ENCODE data around the gene ADD1. TPM values are rescaled to one million over a fixed set of nuclear protein-coding genes. Genes with fewer than 3 reads are reported as not detected.
A peak's percentile ranks its signal among the peaks of the same experiment; 100 is the strongest.

ADD1 gene
- polyA plus RNA-seq, 1 experiment, result 149 TPM

GRCh38 chr4:2799224-2799911, 44.3 kb upstream of the ADD1 start:
- Histone ChIP-seq H3K27ac (ENCODE audit: low read depth, low read length) (no peak overlapping the region), H3K4me3 (ENCODE audit: low read depth, low read length) (no peak overlapping the region), H3K9me3 (ENCODE audit: control insufficient read depth, insufficient read depth, low read length) (no peaks in the 10 kb centered on the region; the same call in 1 of the 2 replicates), H3K27me3 (ENCODE audit: control insufficient read depth, insufficient read depth, low read length) (no peaks in the 10 kb centered on the region)
- no peak for DNase-seq (ENCODE audit: low read depth, low spot score)
- TF ChIP-seq CTCF (IDR thresholded peaks at IDR 0.05; ENCODE audit: low read depth, low read length), result no peak
- POLR2A ChIA-PET, result no interaction called here
- CTCF ChIA-PET, result no interaction called here

- ChIA-PET POLR2A (no interaction called here), CTCF (no interaction called here)
These were observed 43.5 kb upstream of the ADD1 start for GRCh38 chr4:2799971-2800690.

GRCh38 chr4:2800691-2801596, 42.7 kb upstream of the ADD1 start:
- no peak for TF ChIP-seq CTCF (IDR thresholded peaks at IDR 0.05; ENCODE audit: low read depth, low read length)
- no peak for DNase-seq (ENCODE audit: low read depth, low spot score)
- ChIA-PET CTCF (no interaction called here), POLR2A (no interaction called here)
- Histone ChIP-seq H3K4me3 (ENCODE audit: low read depth, low read length) (peak overlapping the region; percentile 7; the same call in 1 of the 2 replicates), H3K27ac (ENCODE audit: low read depth, low read length) (peak overlapping the region; percentile 89), H3K27me3 (ENCODE audit: control insufficient read depth, insufficient read depth, low read length) (no peaks in the 10 kb centered on the region), H3K9me3 (ENCODE audit: control insufficient read depth, insufficient read depth, low read length) (no peaks in the 10 kb centered on the region; the same call in 1 of the 2 replicates)

More at GRCh38 chr4:2799971-2800690, 43.5 kb upstream of the ADD1 start:
- Histone ChIP-seq H3K27ac (ENCODE audit: low read depth, low read length) (no peak overlapping the region), H3K27me3 (ENCODE audit: control insufficient read depth, insufficient read depth, low read length) (no peaks in the 10 kb centered on the region), H3K4me3 (ENCODE audit: low read depth, low read length) (no peak overlapping the region), H3K9me3 (ENCODE audit: control insufficient read depth, insufficient read depth, low read length) (no peaks in the 10 kb centered on the region; the same call in 1 of the 2 replicates)
- no peak for DNase-seq (ENCODE audit: low read depth, low spot score)
- TF ChIP-seq CTCF (IDR thresholded peaks at IDR 0.05; ENCODE audit: low read depth, low read length), result no peak

GRCh38 chr4:2802618-2803531, 40.8 kb upstream of the ADD1 start:
- Histone ChIP-seq H3K4me3 (ENCODE audit: low read depth, low read length) (no peak overlapping the region), H3K27ac (ENCODE audit: low read depth, low read length) (no peak overlapping the region), H3K9me3 (ENCODE audit: control insufficient read depth, insufficient read depth, low read length) (no peaks in the 10 kb centered on the region; the same call in 1 of the 2 replicates), H3K27me3 (ENCODE audit: control insufficient read depth, insufficient read depth, low read length) (no peaks in the 10 kb centered on the region)
- no peak for TF ChIP-seq CTCF (IDR thresholded peaks at IDR 0.05; ENCODE audit: low read depth, low read length)
- ChIA-PET CTCF (no interaction called here), POLR2A (no interaction called here)
- no peak for DNase-seq (ENCODE audit: low read depth, low spot score)
